Lower leg skin (tissue), 4 donors: Measurements from ENCODE around the gene POLG2. TPM values are rescaled to one million over a fixed set of nuclear protein-coding genes. Genes with fewer than 3 reads are reported as not detected.

ENCODE experiments used
- DNase-seq, 2 donors: peaks; one replicate each; pipeline ENCODE4 v3.0.0-alpha.2; 2019; ENCODE audit warnings: low spot score in 2 of 2
- H3K4me3 ChIP-seq: fragments of 200-600 bp; sonication (generic); 2 replicates; pipeline ENCODE4 v1.5.1; 2017; ENCODE audit warnings: mild to moderate bottlenecking, low read depth; ENCODE audit not compliant: poor library complexity, severe bottlenecking
- POLR2A ChIP-seq, 2 donors: fragments of 450-650 bp; IDR thresholded peaks; one replicate each; pipeline ENCODE4 v1.6.1; 2016 to 2017; ENCODE audit warnings: antibody characterized with exemption in 2 of 2, mild to moderate bottlenecking in 1 of 2, moderate library complexity in 1 of 2
- WGBS, 2 donors: methylation state at CpG; one replicate each; pipeline ENCODE4 v1.1.5; 2018; 5-methylcytosine and 5-hydroxymethylcytosine counted together
- intact Hi-C: fragments of 100-400 bp; cut with DNase I; formaldehyde crosslinking; loops from one replicate; pipeline ENCODE4 v1.15.0; 2023; ENCODE audit warnings: low total_unique reads
- total RNA-seq, 4 donors: library from RNA; depleted of rRNA; stranded (reverse); fragments of >200 nt; gene quantifications; one replicate each; pipeline ENCODE4 v1.1.0, GENCODE V29; 2016
- TF ChIP-seq, protein P1 (sequence below), 3 donors: fragments of 450-650 bp; IDR thresholded peaks; one replicate each; pipeline ENCODE4 v1.5.1; 2016; ENCODE audit warnings: antibody characterized with exemption in 3 of 3, mild to moderate bottlenecking in 3 of 3, moderate library complexity in 2 of 3

POLG2 gene
- total RNA-seq, 4 donors from 2014 or later = 2.2 to 7.7 (median 4.2) TPM

DNA sequence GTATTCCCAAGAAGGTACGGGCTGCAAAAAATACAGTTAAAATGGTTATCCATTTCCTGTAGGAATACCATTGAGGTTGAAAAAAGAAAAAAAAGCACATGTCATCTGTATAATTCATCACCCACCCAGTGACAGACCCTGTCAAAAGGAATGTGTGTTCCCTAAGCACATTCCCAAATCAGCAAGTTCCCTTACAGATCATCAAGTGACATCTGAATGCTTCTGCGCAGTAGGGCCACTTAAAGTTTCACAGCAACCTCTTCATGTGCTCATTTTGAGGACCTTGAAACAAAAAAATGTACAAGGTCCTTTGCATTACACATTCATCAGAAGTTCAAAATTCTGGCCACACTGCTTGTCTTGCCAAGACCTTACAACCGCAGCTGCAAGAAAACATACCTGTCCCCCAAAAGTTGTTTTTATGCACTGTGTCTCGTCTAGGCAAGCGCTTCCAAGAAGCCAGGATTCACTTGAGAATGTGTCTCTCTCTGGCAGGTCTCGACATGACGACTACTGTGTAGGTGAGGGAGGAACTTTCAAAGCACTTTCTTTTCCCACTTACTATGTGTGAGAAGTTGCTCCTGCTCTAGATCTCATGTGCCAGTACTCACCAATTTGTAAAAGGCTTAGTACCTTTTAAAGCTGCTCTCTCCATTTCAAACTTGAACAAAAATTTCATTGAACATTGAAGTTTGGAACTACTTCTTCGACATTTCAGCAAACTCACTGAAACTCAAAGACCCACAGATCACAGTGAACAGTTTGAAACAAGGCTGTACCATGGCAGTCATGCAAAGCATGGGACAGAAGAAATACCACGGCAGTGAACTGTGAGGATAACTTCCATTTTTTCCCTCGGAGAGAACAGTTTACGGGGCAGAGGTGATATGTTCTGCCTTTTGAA, 4.3 kb upstream of the POLG2 start:
- no peak for TF ChIP-seq POLR2A (IDR thresholded peaks at IDR 0.05)
- WGBS, 2 donors = 58 to 59% methylated on average over 11 of the region's 11 CpGs

DNA sequence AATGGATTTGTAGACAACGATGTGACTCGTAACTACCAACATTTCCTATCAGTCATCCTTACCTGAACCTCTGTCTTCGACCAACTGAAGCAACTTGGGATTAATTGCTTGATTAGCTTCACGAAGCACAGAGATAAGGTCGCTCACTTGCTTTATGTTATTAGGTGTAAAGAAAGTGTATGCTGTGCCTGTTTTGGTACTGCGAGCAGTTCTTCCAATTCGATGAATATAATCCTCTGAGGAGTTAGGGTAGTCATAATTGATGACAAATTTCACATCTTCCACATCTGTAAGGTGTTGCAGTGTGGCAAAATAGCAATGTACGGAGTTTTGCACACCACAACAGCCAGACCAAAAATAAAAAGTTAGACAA, 3.6 kb upstream of the POLG2 start:
- intact Hi-C loops = no loop called here
- no peak overlapping the region for H3K4me3 ChIP-seq
- TF ChIP-seq, protein P1, sequence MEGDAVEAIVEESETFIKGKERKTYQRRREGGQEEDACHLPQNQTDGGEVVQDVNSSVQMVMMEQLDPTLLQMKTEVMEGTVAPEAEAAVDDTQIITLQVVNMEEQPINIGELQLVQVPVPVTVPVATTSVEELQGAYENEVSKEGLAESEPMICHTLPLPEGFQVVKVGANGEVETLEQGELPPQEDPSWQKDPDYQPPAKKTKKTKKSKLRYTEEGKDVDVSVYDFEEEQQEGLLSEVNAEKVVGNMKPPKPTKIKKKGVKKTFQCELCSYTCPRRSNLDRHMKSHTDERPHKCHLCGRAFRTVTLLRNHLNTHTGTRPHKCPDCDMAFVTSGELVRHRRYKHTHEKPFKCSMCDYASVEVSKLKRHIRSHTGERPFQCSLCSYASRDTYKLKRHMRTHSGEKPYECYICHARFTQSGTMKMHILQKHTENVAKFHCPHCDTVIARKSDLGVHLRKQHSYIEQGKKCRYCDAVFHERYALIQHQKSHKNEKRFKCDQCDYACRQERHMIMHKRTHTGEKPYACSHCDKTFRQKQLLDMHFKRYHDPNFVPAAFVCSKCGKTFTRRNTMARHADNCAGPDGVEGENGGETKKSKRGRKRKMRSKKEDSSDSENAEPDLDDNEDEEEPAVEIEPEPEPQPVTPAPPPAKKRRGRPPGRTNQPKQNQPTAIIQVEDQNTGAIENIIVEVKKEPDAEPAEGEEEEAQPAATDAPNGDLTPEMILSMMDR (IDR thresholded peaks at IDR 0.05) = no peak
- TF ChIP-seq POLR2A (IDR thresholded peaks at IDR 0.05) = no peak
- DNase-seq = no peak
- WGBS, 2 donors = 86 to 89% methylated on average over 8 of the region's 8 CpGs

More for the DNA sequence above, 4.3 kb upstream of the POLG2 start:
- intact Hi-C loops = no loop called here
- H3K4me3 ChIP-seq = no peak overlapping the region
- no peak for DNase-seq

DNA sequence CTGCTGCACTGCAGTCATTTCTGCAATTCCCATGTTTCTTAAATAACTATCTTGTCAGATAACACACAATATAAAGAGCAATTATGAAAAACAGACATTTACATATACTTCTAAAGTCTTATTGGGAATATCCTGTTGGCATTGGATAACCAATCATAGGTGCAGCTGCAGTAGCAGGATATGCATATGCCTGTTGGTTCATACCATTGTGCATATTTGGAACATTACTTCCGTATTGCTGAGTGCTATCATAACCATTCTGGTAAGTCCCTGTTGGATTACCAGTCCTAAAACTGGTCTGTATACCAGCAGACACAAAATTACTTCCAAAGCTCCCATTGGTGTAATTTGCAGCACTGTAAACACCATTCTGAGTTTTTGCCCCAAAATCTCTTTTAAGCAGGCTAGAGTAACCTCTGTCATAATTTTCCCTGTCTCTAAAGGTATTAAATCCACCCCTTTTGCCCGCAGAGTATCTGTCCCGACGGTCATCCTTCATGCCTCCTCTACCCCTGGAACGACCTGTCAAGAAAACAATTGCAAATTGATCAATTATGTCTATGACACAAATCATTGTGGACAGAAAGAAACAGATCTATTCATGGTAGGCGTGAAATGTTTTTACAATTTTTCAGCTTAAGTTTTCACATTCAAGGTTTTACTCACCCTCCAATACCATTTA, 3.1 kb upstream of the POLG2 start:
- DNase-seq = no peak
- no peak overlapping the region for H3K4me3 ChIP-seq
- TF ChIP-seq, protein P1 (IDR thresholded peaks at IDR 0.05) = no peak
- no peak for TF ChIP-seq POLR2A (IDR thresholded peaks at IDR 0.05)
- intact Hi-C loops = no loop called here
- whole genome bisulfite sequencing, 2 donors = 80 to 84% methylated on average over 6 of the region's 6 CpGs

DNA sequence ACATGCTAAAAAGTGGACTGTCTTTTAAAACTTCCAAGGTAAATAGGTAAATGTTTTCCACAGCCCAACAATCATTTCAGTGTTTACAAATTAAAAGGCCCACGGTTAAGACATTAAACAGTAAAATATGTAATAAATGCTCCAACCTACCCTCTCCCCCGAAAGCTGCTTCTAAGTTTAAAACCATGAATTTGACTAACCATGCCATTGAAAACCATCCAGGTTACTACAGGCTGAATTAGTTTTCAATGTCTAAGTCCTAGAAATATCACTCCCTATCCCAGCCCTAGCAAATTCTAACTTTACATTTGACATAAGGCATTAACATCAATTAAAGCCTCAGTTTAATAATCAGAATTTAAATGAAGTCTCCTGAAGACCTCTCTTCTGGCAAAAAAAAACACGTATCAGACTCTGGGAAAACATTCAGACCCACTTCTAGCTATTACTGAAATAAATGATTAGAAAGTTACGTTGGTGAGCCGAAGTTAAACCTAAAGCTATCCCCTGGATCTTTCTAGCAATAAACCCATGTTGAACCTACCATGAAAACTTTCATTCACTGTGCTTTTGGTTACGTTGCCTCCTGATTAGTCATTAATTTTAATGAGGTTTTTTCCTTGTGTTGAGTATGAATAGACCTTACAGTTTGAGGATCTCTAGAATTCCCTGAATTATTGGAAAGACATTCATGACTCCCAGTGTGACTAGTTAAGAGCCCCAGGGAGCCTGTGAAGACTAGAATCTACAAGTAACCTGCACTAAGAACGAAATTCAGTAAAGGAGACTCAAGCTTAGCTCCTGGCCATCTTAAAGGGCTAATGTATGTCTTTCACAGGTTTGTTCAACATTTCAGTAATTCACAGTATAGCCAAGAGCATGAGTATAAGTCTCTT, 1.7 kb upstream of the POLG2 start:
- 59 to 63% methylated on average over 7 of the region's 7 CpGs for WGBS, 2 donors
- H3K4me3 ChIP-seq = no peak overlapping the region
- no peak for DNase-seq
- TF ChIP-seq, protein P1 (IDR thresholded peaks at IDR 0.05) = no peak
- TF ChIP-seq POLR2A (IDR thresholded peaks at IDR 0.05) = no peak
- intact Hi-C loops = no loop called here

DNA sequence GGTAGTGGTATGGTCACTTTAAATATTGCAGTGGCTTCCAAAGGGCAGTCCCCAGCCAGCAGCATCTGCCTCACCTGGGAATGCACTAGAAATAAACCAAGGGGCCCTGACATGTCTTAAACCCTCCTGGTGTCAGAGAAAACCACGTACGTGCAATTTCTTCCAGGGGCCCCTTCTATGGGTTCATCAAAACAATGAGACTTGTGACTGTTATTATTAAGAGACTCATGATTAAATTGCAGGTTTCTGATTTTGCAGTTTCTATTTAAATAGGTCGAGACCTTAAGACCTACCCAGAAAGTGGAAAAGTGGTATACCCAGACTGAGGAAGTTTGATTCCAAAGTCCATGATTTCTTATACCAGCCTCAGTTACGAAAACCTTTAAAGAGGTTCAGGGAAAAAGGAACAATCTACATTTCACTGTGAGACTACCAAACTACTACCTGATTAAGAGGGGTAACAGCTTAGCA, 746 bp upstream of the POLG2 start:
- WGBS, 2 donors = 53 to 65% methylated on average over 4 of the region's 4 CpGs
- no peak for DNase-seq
- TF ChIP-seq, protein P1 (IDR thresholded peaks at IDR 0.05) = no peak
- no peak for TF ChIP-seq POLR2A (IDR thresholded peaks at IDR 0.05)
- H3K4me3 ChIP-seq = no peak overlapping the region
- intact Hi-C loops = no loop called here
